HG03066 (cell line): ENCODE results near the gene FLAD1.

Source experiments
- ATAC-seq: cut with Tn5 transposase; IDR thresholded peaks from one replicate; pipeline ENCODE4 v1.9.1; 2021; ENCODE audit warnings: low read depth; ENCODE audit not compliant: unreplicated experiment

Gene FLAD1

GRCh38 chr1:155002464-155003226 lies 19.5 kb downstream of the FLAD1 start, which contains the start of gene ZBTB7B:
Gene ZBTB7B, plus strand, starts transcription at chr1:155002802. Its CDS starts 11,859 bp downstream, at chr1:155014661.
- ATAC-seq: no peak

GRCh38 chr1:155003227-155003765 lies 20.2 kb downstream of the FLAD1 start:
- ATAC-seq: no peak

GRCh38 chr1:155003766-155004351 lies 20.7 kb downstream of the FLAD1 start:
- ATAC-seq: no peak

GRCh38 chr1:155004352-155005075 lies 21.4 kb downstream of the FLAD1 start:
- no peak for ATAC-seq

- no peak for ATAC-seq
Observed at GRCh38 chr1:155005076-155006011, 22.2 kb downstream of the FLAD1 start.

GRCh38 chr1:155006601-155007101 lies 23.5 kb downstream of the FLAD1 start:
- ATAC-seq: no peak

GRCh38 chr1:155007251-155007828 lies 24.2 kb downstream of the FLAD1 start:
- ATAC-seq: no peak

- ATAC-seq: no peak
Observed at GRCh38 chr1:155008015-155008941, 25.1 kb downstream of the FLAD1 start.

GRCh38 chr1:155009221-155009711 lies 26.1 kb downstream of the FLAD1 start:
- ATAC-seq: no peak

GRCh38 chr1:155009742-155010141 lies 26.6 kb downstream of the FLAD1 start:
- ATAC-seq: no peak

GRCh38 chr1:155010211-155010918 lies 27.2 kb downstream of the FLAD1 start:
- no peak for ATAC-seq

GRCh38 chr1:155011004-155011416 lies 27.9 kb downstream of the FLAD1 start:
- ATAC-seq: no peak

- no peak for ATAC-seq
Observed at GRCh38 chr1:155011437-155012025, 28.4 kb downstream of the FLAD1 start.

GRCh38 chr1:155012026-155012546 lies 28.9 kb downstream of the FLAD1 start:
- no peak for ATAC-seq

GRCh38 chr1:155012776-155013602 lies 29.8 kb downstream of the FLAD1 start:
- no peak for ATAC-seq

GRCh38 chr1:155013632-155014031 lies 30.5 kb downstream of the FLAD1 start:
- no peak for ATAC-seq
